AG08395 (cell line): Measurements from ENCODE around the gene NEGR1.
A peak's percentile ranks its signal among the peaks of the same experiment; 100 is the strongest.
"Not testable (repeated sequence)": the region's sequence is repeated elsewhere in the genome, so short reads cannot be mapped to it uniquely, and the experiment has no call there.

Experiments used
- DNase-seq: peaks from one replicate; pipeline ENCODE4 v3.0.0; 2012; ENCODE audit warnings: mixed read lengths, low spot score

The NEGR1 gene

DNA sequence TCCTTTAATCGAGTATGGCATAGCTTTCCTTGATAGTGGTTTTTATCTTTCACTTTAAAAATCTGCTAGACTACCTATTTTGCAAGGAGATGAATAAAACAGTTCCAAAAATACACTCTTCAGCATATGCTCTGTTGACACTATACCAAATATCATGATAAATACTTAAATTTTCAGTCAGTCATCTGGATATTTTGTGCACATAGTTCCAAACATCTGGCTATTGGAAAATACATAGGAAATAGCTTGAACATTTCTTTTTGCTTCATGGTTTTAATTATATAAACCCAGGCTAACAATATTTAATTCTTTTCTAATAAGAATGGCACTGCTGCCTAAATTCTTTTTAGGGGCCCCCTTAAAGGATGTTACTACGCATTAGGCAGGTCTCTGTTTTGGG, 342.1 kb downstream of the NEGR1 start:
- DNase-seq: no peak

- DNase-seq: no peak
These were observed 351.8 kb downstream of the NEGR1 start for GRCh38 chr1:71930511-71930910.

DNA sequence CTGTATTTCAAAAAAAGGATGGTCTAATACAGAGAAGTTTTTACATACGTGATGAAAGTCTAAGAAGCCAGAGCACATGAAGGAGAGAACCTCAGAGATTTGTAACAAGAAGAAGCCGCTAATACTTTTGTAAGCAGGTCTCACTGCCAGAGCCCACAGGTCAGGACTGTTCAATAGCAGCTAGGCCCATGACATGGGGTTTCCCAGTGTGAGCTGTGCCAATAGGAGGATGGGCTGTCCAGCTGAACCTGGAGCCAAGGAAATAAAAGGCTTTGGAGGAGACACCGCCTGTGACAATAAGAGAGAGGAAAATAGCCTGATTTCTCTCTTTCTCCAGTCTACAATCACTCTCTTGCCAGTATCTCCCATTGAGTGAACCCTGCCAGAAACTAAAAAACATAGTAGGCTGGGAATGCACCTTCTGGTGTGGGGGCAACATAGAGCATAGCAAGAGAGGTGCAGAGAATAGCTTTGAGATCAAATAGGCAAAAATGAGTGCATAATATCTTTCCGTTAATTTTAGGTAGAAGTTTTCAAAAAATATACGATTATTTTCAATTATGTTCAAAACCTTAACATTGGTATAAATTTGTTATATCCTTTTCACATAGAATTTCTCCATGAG, 360.3 kb downstream of the NEGR1 start:
- DNase-seq: no peak

DNA sequence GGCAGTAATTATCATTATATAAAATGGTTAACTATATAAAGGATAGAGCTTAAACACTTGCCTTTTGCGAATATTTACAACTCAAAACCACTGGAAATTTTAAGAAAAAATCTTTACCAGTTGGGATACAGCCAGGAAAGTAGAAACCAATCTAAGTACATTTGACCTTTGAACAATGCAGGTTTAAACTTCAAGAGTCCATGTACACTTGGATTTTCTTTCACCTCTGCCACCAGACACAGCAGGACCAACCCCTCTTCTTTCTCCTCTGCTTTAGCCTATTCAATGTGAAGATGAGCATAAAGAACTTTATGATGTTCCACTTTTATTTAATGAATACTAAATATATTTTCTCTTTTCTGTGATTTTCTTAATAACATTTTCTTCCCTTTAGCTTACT, 361.1 kb downstream of the NEGR1 start:
- no peak for DNase-seq

- DNase-seq: no peak
These were observed 361.8 kb downstream of the NEGR1 start for GRCh38 chr1:71920556-71920955.

DNA sequence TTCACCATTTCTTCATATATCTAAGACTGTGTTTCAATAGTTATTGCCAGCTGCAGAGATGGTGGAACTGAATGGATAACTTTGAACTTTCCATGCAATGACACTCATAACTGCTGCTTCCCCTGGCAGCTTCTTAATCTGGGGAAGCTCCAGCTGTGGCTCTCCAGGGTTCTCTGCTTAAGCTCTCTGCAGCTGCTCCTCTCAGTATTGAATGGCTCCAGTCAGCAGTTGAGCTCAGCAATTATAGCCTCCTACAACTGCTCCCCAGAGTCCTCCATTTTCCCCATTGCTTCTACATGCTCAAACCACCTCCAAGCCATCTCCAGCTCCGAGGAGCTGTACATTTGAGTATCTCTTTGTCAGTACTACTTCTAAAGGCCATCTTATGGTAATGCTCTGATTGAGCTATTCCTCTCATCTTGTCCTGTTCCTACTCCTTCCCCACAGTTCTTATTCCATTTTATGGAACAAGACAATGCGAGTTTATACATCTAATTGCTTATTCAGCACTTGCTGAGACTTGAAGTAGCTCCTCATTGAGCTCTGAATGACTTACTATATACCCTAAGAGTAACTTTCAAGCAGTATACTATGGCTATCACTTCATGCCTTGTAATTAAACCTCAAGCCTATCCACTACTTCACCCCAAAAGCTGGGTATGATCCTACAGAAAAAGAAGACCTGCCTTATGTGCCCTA, 362.4 kb downstream of the NEGR1 start:
- no peak for DNase-seq

DNA sequence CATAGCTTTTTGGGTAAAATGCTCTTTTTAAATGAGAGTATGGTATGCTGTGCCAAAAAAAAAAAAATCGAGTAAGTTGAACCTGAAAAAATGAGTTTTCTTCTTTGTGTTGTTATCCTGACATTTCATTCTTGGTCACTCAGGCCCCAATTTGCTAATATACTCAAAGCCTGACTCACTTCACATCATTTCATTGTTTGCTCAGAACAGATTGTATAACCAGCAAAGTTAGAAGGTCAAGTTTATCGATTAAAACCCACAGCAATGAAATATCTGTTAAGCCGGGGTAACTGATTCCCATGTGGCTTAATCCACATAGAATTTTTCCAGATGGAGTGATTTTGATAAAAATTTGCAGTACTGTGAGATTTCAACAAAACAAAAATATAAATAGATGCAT, 363.7 kb downstream of the NEGR1 start:
- DNase-seq: no peak

- DNase-seq: no peak
These were observed 365.4 kb downstream of the NEGR1 start for GRCh38 chr1:71916894-71917293.

- DNase-seq: no peak
These were observed 367.7 kb downstream of the NEGR1 start for GRCh38 chr1:71914626-71915025.

- DNase-seq: no peak
These were observed 373.4 kb downstream of the NEGR1 start for GRCh38 chr1:71908871-71909390.

DNA sequence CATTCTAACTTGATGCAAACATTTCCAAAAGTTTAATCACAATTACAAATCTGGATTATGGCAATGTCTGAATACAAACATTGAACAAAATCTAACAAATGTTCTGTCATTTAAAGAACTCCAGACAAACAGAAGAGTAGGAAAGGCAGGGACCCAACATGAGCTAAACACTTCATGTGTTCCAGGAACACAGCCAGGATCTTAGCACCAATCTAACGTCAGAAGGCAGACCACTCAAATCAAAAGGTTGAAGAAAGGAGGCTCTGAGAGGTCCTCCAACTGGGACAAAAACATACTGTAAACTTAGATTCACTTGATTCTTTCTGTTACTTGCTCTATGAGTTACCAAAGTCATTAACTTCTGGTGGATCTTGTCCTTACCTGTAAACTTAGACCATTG, 374.0 kb downstream of the NEGR1 start:
- peak; percentile 2 for DNase-seq

DNA sequence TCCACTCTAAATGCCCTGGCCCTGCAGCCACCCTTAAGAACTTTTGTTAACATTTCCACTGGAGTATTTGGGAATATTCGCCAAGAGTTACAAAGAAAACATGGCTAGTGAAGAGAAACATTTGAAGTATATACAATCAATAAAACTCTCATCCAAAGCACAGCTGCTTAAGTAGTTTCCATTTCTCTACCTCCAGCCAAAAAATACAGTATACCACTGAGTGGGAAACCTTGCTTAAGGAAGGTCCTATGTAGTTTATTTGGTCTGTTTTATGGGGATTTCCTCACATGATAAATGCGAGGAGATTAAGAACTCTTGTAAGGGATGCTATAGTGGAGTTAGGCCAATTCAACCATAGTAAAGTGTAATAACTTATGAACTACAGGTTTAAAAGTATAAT, 382.5 kb downstream of the NEGR1 start:
- no peak for DNase-seq

DNA sequence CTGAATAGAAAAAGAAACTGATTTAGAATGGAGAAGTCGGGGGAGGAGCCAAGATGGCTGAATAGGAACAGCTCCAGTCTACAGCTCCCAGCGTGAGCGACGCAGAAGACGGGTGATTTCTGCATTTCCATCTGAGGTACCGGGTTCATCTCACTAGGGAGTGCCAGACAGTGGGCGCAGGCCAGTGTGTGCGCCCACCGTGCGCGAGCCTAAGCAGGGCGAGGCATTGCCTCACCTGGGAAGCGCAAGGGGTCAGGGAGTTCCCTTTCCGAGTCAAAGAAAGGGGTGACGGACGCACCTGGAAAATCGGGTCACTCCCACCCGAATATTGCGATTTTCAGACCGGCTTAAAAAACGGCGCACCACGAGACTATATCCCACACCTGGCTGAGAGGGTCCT, 394.2 kb downstream of the NEGR1 start:
- not testable (repeated sequence) for DNase-seq

GRCh38 chr1:71885171-71885570, 397.2 kb downstream of the NEGR1 start:
- no peak for DNase-seq

- DNase-seq: no peak
These were observed 399.7 kb downstream of the NEGR1 start for GRCh38 chr1:71882637-71883036.

DNA sequence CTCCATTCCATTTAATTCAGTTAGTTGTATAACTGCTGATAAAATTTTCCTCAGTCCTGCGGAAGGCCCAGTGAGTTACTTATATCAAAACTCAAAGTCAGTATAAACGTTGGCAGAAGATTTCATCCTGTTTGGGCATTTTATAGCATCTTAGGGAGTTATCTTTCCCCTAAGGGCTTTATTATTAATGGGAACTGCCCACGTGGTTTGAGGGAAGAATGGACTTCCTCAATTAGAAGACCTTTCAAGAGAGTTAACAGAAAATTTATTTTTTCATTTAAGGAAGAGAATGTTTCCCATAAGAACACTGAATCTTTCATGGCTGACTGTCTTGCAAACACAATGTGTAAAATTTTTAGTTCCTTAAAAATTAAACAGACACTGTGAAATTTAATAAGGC, 400.1 kb downstream of the NEGR1 start:
- DNase-seq: no peak

DNA sequence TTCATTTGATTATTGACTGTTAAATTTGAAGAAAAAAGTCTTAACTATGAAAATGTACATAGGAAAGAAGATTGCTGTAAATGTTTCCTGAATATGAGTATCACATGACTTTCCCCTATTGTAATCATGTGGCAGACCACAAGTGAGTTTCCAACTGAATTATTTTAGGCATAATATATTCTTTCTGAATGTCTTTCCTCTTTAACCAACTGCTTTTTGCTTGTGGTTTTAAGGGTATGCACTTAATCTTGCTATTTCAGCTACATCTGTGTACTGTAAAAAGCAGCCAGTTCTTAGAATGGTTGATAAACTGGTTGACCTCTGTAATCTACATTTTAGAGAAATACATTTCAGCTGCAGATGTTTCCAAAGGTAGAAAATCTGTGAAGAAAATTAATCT, 400.7 kb downstream of the NEGR1 start:
- DNase-seq: no peak

DNA sequence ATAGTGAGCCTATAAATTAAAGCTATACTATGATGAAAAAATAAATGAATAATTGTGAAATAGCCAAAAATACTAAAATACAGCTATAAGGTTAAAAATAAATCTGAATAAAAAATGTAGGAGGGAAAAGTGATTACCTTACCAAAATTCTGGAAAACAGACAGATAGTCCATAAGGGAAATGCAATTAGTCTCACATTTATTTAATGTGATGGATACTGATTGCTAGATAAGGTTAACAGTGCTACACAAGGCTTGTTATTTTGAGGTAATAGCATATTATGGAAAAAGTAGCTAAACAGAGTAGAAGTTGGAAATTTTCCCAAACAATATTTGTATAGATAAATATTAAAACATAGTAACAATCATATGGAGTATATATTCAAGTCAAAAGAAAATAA, 413.0 kb downstream of the NEGR1 start:
- no peak for DNase-seq

- DNase-seq: no peak
These were observed 419.6 kb downstream of the NEGR1 start for GRCh38 chr1:71862756-71863155.

DNA sequence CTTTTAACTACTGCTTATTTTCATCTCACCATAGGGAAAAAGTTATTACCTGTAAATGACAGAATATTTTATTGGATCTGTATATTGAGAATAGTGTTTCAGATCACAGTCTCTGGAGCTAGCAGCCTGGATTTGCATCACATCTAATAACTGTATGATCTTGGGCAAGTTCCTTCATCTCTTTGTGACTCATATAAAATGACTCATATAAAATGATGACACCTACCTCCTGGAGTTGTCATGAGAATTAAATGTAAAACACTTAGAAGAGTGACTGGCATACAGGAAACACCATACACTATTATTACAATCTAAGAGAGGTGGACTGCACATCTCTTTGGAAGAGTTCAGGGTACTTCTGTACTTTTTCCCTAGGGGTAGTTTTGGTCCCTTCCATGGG, 421.3 kb downstream of the NEGR1 start:
- DNase-seq: peak; percentile 32

GRCh38 chr1:71859806-71860205, 422.5 kb downstream of the NEGR1 start:
- no peak for DNase-seq

GRCh38 chr1:71857862-71858261, 424.5 kb downstream of the NEGR1 start:
- DNase-seq: peak; percentile 18

- DNase-seq: no peak
These were observed 429.0 kb downstream of the NEGR1 start for GRCh38 chr1:71853360-71853759.

GRCh38 chr1:71850936-71851335, 431.4 kb downstream of the NEGR1 start:
- DNase-seq: no peak
